GM21619 (cell line): ENCODE results near the gene SIK1.

Experiments used
- ATAC-seq: cut with Tn5 transposase; IDR thresholded peaks from one replicate; pipeline ENCODE4 v1.9.1; 2021; ENCODE audit not compliant: unreplicated experiment

Gene SIK1

DNA sequence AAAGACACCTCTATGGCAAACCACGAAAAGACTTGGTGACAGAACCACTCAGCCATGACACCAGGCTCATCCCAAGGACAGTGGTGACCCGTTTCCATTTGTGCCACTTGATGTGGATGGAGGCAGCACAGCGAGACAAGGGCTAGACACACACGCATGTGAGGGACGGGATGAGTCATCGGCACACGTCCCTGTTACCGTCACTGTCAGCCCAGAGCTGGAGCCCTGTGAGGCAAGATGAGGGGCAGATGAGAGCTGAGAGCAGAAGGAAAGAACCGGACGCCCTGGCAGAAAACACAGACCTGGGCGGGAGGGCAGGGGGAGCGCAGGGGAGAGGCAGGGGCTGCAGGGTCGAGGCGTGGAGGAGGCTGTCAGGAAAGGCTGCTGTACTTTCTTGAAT is 57.8 kb downstream of the SIK1 start:
- ATAC-seq, result no peak

DNA sequence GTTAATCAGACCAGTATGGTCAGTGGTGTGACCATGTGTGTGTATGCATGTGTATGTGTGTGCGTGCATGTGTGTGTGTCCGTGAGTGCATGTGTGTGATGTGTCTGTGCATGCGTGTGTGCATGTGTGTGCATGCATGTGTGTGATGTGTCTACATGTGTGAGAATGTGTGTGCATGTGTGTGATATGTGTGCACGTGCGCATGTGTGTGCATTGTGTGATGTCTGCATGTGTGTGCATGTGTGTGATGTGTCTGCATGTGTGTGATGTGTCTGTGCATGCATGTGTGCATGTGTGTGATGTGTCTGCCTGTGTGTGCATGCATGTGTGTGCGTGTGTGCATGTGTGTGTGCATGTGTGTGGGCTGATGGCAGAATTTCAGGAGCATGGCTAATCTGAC is 58.2 kb downstream of the SIK1 start:
- no peak for ATAC-seq

DNA sequence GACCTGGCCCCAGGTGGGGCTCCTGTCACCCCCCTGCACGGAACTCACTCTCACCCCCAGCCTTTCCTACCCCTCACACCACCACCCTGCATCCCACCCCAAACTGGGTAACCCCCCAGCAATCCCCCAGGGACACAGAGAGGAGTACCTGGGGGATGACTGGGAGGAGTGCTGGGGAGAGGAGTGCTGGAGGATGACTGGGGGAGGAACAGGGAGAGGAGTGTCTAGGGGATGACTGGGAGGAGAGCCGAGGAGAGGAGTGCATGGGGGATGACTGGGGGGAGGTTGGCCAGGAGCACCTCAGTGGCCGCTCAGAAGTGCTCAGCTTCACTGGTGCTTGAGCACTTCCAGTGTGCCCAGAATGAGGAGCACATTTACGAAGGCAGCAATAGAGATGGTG is 59.1 kb downstream of the SIK1 start:
- ATAC-seq, result no peak

- ATAC-seq, result no peak
Measured at GRCh38 chr21:43367296-43367695, 59.6 kb downstream of the SIK1 start.

GRCh38 chr21:43366656-43367055 is 60.3 kb downstream of the SIK1 start:
- no peak for ATAC-seq

DNA sequence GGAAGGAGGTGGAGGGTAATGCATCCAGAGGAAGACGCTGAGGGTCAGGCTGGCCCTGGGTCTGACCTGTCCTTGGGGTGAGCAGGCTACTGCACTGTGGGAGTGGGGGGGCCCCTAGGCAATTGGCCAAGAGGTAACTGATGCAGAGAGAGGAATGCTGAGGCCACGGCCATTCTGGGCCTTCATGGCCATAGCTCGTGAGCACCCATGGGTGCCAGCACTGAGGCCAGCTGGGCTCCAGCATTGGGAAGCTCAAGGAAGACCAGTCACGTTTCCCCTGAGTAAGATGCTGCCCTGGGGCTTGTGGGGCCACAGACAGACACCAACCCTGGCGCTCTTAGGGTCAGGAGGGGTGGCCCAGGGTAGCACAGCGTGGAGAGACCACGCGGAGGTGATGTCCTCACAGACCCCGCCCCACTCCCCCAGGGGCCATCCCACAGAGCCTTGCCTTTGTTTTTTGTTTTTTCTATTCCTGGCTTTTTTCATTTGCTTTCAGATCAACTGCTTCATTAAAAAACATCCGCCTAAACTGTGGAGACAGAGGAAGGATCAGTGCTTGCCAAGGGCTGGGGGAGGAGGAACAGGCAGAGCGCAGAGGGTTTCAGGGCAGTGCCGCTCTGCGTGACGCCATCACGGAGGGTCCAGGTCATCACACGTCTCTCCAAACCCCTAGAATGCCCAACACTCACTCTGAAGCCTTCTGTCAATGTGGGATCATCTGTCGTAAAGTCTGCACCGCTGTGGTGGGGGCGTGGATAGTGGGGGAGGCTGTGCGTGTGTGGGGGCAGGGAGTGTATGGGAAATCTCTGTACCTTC is 61.1 kb downstream of the SIK1 start:
- no peak for ATAC-seq

DNA sequence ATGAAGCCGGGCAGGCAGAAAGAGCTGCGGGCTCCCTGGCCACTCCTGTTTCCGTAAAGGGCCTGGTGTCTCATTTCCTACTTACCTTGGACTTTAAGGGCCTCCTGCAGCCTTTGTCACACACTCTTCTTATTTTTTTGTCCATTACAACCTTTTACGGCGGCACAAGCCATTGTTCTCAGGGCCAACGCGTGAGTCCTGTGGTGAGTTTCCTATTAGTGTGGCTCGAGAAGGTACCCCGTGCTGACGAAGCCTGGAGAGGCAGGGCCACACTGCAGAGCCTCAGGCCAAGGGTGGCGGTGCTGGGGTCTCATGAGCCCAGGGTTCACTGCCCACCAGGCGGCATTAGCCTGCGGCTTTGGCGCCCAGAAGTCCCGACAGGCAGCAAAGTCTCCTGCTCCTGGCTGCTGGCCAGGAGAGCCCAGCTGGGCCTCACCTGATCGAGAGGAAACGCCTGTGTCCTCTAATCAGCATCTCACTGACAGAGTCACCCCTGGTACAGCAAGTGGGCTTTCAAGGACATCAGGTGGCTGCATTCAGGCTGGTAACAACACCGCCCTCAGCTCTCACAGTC is 62.0 kb downstream of the SIK1 start:
- no peak for ATAC-seq
